Measurements from ENCODE around the gene SLC44A4. TPM values are rescaled to one million over a fixed set of nuclear protein-coding genes. Genes with fewer than 3 reads are reported as not detected.
"Not testable (repeated sequence)": the region's sequence is repeated elsewhere in the genome, so short reads cannot be mapped to it uniquely, and the experiment has no call there.

The SLC44A4 gene
- total RNA-seq, 1 donor from 2014 or later, result 0.23 TPM

GRCh38 chr6:31847276-31847978, 31.4 kb downstream of the SLC44A4 start:
- Mint-ChIP-seq H3K36me3 (ENCODE audit: low read depth, unreplicated experiment) (no peaks in the 10 kb centered on the region), H3K4me1 (ENCODE audit: low read depth, unreplicated experiment) (peaks cover 5% of the 10 kb centered on the region), H3K4me3 (ENCODE audit: unreplicated experiment) (no peak overlapping the region), H3K27me3 (ENCODE audit: low read depth, unreplicated experiment) (no peaks in the 10 kb centered on the region), H3K9me3 (ENCODE audit: unreplicated experiment) (no peaks in the 10 kb centered on the region), H3K27ac (ENCODE audit: unreplicated experiment) (no peak overlapping the region)
- no peaks in the 10 kb centered on the region for H3K9me3 ChIP-seq (ENCODE audit: insufficient read depth, low read depth, low read length)
- no peak overlapping the region for H2AFZ ChIP-seq (ENCODE audit: low read depth, low read length)
- H3K79me2 ChIP-seq (ENCODE audit: insufficient read depth, low read length), result no peaks in the 10 kb centered on the region
- no peaks in the 10 kb centered on the region for H3K27me3 ChIP-seq (ENCODE audit: insufficient read depth, low read length)
- DNase-seq (ENCODE audit: low read depth) (no peak), FAIRE-seq (no peak)
- H3K27ac ChIP-seq (ENCODE audit: low read depth, low read length), result no peak overlapping the region
- no peaks in the 10 kb centered on the region for H3K4me1 ChIP-seq (ENCODE audit: insufficient read depth, low read length)
- H4K20me1 ChIP-seq (ENCODE audit: insufficient read depth, low read length), result no peaks in the 10 kb centered on the region
- H3K4me2 ChIP-seq (ENCODE audit: low read length), result no peak overlapping the region
- H3K36me3 ChIP-seq (ENCODE audit: insufficient read depth, low read length), result no peaks in the 10 kb centered on the region
- H3K9ac ChIP-seq (ENCODE audit: low read length), result no peak overlapping the region
- no peak for TF ChIP-seq EZH2 (IDR thresholded peaks at IDR 0.05; ENCODE audit: insufficient read depth, low read length)
- TF ChIP-seq, protein P1, sequence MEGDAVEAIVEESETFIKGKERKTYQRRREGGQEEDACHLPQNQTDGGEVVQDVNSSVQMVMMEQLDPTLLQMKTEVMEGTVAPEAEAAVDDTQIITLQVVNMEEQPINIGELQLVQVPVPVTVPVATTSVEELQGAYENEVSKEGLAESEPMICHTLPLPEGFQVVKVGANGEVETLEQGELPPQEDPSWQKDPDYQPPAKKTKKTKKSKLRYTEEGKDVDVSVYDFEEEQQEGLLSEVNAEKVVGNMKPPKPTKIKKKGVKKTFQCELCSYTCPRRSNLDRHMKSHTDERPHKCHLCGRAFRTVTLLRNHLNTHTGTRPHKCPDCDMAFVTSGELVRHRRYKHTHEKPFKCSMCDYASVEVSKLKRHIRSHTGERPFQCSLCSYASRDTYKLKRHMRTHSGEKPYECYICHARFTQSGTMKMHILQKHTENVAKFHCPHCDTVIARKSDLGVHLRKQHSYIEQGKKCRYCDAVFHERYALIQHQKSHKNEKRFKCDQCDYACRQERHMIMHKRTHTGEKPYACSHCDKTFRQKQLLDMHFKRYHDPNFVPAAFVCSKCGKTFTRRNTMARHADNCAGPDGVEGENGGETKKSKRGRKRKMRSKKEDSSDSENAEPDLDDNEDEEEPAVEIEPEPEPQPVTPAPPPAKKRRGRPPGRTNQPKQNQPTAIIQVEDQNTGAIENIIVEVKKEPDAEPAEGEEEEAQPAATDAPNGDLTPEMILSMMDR (IDR thresholded peaks at IDR 0.05; ENCODE audit: insufficient read depth, low read depth, low read length), result no peak
- H3K4me3 ChIP-seq (ENCODE audit: insufficient read depth, low read depth, low read length), result no peak overlapping the region

- Mint-ChIP-seq H3K9me3 (ENCODE audit: unreplicated experiment) (no peaks in the 10 kb centered on the region), H3K27me3 (ENCODE audit: low read depth, unreplicated experiment) (no peaks in the 10 kb centered on the region), H3K36me3 (ENCODE audit: low read depth, unreplicated experiment) (peaks cover 7% of the 10 kb centered on the region), H3K27ac (ENCODE audit: unreplicated experiment) (no peak overlapping the region), H3K4me1 (ENCODE audit: low read depth, unreplicated experiment) (no peaks in the 10 kb centered on the region), H3K4me3 (ENCODE audit: unreplicated experiment) (no peak overlapping the region)
- DNase-seq (ENCODE audit: low read depth) (no peak), FAIRE-seq (no peak)
- Histone ChIP-seq H3K27ac (ENCODE audit: low read depth, low read length) (no peak overlapping the region), H3K36me3 (ENCODE audit: insufficient read depth, low read length) (peaks cover 12% of the 10 kb centered on the region), H3K4me2 (ENCODE audit: low read length) (no peak overlapping the region), H3K79me2 (ENCODE audit: insufficient read depth, low read length) (no peaks in the 10 kb centered on the region), H2AFZ (ENCODE audit: low read depth, low read length) (no peak overlapping the region), H3K9ac (ENCODE audit: low read length) (no peak overlapping the region), H4K20me1 (ENCODE audit: insufficient read depth, low read length) (peaks cover 19% of the 10 kb centered on the region), H3K27me3 (ENCODE audit: insufficient read depth, low read length) (no peaks in the 10 kb centered on the region), H3K4me1 (ENCODE audit: insufficient read depth, low read length) (no peaks in the 10 kb centered on the region), H3K9me3 (ENCODE audit: insufficient read depth, low read depth, low read length) (no peaks in the 10 kb centered on the region), H3K4me3 (ENCODE audit: insufficient read depth, low read depth, low read length) (no peak overlapping the region)
- TF ChIP-seq EZH2 (IDR thresholded peaks at IDR 0.05; ENCODE audit: insufficient read depth, low read length), result no peak
- TF ChIP-seq, protein P1 (IDR thresholded peaks at IDR 0.05; ENCODE audit: insufficient read depth, low read depth, low read length), result no peak
Measured at GRCh38 chr6:31844507-31844906, 34.3 kb downstream of the SLC44A4 start.

- Histone ChIP-seq H3K4me1 (ENCODE audit: insufficient read depth, low read length) (peaks cover 15% of the 10 kb centered on the region), H3K27me3 (ENCODE audit: insufficient read depth, low read length) (no peaks in the 10 kb centered on the region), H2AFZ (ENCODE audit: low read depth, low read length) (no peak overlapping the region), H3K9me3 (ENCODE audit: insufficient read depth, low read depth, low read length) (no peaks in the 10 kb centered on the region), H3K79me2 (ENCODE audit: insufficient read depth, low read length) (peaks cover 20% of the 10 kb centered on the region), H3K36me3 (ENCODE audit: insufficient read depth, low read length) (peaks cover 35% of the 10 kb centered on the region), H3K9ac (ENCODE audit: low read length) (no peak overlapping the region), H3K4me2 (ENCODE audit: low read length) (no peak overlapping the region), H4K20me1 (ENCODE audit: insufficient read depth, low read length) (peaks cover 44% of the 10 kb centered on the region), H3K27ac (ENCODE audit: low read depth, low read length) (no peak overlapping the region), H3K4me3 (ENCODE audit: insufficient read depth, low read depth, low read length) (no peak overlapping the region)
- Mint-ChIP-seq H3K36me3 (ENCODE audit: low read depth, unreplicated experiment) (peaks cover 19% of the 10 kb centered on the region), H3K9me3 (ENCODE audit: unreplicated experiment) (no peaks in the 10 kb centered on the region), H3K27ac (ENCODE audit: unreplicated experiment) (no peak overlapping the region), H3K4me3 (ENCODE audit: unreplicated experiment) (no peak overlapping the region), H3K4me1 (ENCODE audit: low read depth, unreplicated experiment) (peaks cover 11% of the 10 kb centered on the region), H3K27me3 (ENCODE audit: low read depth, unreplicated experiment) (no peaks in the 10 kb centered on the region)
- FAIRE-seq (no peak), DNase-seq (ENCODE audit: low read depth) (no peak)
- TF ChIP-seq, protein P1 (IDR thresholded peaks at IDR 0.05; ENCODE audit: insufficient read depth, low read depth, low read length), result no peak
- TF ChIP-seq EZH2 (IDR thresholded peaks at IDR 0.05; ENCODE audit: insufficient read depth, low read length), result no peak
Measured at GRCh38 chr6:31842053-31842452, 36.7 kb downstream of the SLC44A4 start.

GRCh38 chr6:31839779-31840126, 39.0 kb downstream of the SLC44A4 start:
- H3K4me3 ChIP-seq (ENCODE audit: insufficient read depth, low read depth, low read length); H3K4me2 ChIP-seq (ENCODE audit: low read length); FAIRE-seq; DNase-seq (ENCODE audit: low read depth); H3K27ac ChIP-seq (ENCODE audit: low read depth, low read length); H3K9me3 Mint-ChIP-seq (ENCODE audit: unreplicated experiment); H3K27me3 ChIP-seq (ENCODE audit: insufficient read depth, low read length); H3K27ac Mint-ChIP-seq (ENCODE audit: unreplicated experiment); H3K27me3 Mint-ChIP-seq (ENCODE audit: low read depth, unreplicated experiment); H3K9ac ChIP-seq (ENCODE audit: low read length); H3K9me3 ChIP-seq (ENCODE audit: insufficient read depth, low read depth, low read length); H2AFZ ChIP-seq (ENCODE audit: low read depth, low read length): not testable (repeated sequence)
- H3K4me1 ChIP-seq (ENCODE audit: insufficient read depth, low read length), result peaks cover 24% of the 10 kb centered on the region
- H3K36me3 Mint-ChIP-seq (ENCODE audit: low read depth, unreplicated experiment), result peaks cover 35% of the 10 kb centered on the region
- peaks cover 36% of the 10 kb centered on the region for H3K36me3 ChIP-seq (ENCODE audit: insufficient read depth, low read length)
- H3K79me2 ChIP-seq (ENCODE audit: insufficient read depth, low read length), result peaks cover 43% of the 10 kb centered on the region
- peak overlapping the region; percentile 8 for H3K4me3 Mint-ChIP-seq (ENCODE audit: unreplicated experiment)
- peaks cover 11% of the 10 kb centered on the region for H3K4me1 Mint-ChIP-seq (ENCODE audit: low read depth, unreplicated experiment)
- peaks cover 57% of the 10 kb centered on the region for H4K20me1 ChIP-seq (ENCODE audit: insufficient read depth, low read length)

Data from astrocyte (in vitro differentiated cells and primary cell).